AG04449 (cell line): ENCODE data around the gene OGDH.
A peak's percentile ranks its signal among the peaks of the same experiment; 100 is the strongest.

Source experiments
- CTCF ChIA-PET: fragments of 350-600 bp; formaldehyde crosslinking; extraction: SDS; loops from one replicate; lab custom pipeline; 2021; ENCODE audit warnings: antibody characterized with exemption; lab: Yijun Ruan, JAX
- POLR2A ChIA-PET: fragments of 400-600, 350-600 bp; formaldehyde crosslinking; extraction: SDS; loops from one replicate; lab custom pipeline; 2020; ENCODE audit warnings: antibody characterized with exemption, inconsistent platforms; lab: Yijun Ruan, JAX
- DNase-seq: peaks from one replicate; pipeline ENCODE4 v3.0.0-alpha.2; 2010; ENCODE audit warnings: low read depth, low spot score
- H3K4me3 ChIP-seq: 2 replicates; pipeline ENCODE4 v1.5.1; 2011; ENCODE audit warnings: low read depth, mild to moderate bottlenecking, control low read depth, low read length
- TF ChIP-seq, protein P1 (sequence below): IDR thresholded peaks from one replicate; pipeline ENCODE4 v1.5.1; 2011; ENCODE audit warnings: mild to moderate bottlenecking, moderate library complexity, low read length, control low read depth, inconsistent platforms; ENCODE audit not compliant: insufficient read depth; ENCODE audit errors: missing control alignments

The OGDH gene

DNA sequence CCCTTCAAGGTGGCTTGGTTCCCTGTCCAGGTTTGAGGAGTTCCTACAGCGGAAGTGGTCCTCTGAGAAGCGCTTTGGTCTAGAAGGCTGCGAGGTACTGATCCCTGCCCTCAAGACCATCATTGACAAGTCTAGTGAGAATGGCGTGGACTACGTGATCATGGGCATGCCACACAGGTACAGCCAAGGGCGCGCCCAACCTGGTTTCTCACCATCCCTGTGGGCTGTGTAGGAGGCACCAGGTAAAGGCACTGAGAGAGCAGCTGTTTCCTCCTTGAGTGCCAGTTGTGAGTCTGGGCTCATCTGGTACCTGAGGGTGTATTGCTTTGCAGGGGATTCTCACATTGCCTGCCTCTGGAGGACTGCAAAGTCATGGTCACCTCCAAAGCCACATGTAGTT lies 68.0 kb downstream of the OGDH start:
- H3K4me3 ChIP-seq, result no peak overlapping the region
- ChIA-PET CTCF (no interaction called here), POLR2A (interaction anchor here (0.6 kb wide), 1 partner anchor 23 kb away, joined by 3 read pairs; no protein-coding TSS in a partner anchor)
- DNase-seq, result no peak
- TF ChIP-seq, protein P1, sequence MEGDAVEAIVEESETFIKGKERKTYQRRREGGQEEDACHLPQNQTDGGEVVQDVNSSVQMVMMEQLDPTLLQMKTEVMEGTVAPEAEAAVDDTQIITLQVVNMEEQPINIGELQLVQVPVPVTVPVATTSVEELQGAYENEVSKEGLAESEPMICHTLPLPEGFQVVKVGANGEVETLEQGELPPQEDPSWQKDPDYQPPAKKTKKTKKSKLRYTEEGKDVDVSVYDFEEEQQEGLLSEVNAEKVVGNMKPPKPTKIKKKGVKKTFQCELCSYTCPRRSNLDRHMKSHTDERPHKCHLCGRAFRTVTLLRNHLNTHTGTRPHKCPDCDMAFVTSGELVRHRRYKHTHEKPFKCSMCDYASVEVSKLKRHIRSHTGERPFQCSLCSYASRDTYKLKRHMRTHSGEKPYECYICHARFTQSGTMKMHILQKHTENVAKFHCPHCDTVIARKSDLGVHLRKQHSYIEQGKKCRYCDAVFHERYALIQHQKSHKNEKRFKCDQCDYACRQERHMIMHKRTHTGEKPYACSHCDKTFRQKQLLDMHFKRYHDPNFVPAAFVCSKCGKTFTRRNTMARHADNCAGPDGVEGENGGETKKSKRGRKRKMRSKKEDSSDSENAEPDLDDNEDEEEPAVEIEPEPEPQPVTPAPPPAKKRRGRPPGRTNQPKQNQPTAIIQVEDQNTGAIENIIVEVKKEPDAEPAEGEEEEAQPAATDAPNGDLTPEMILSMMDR, result no peak

DNA sequence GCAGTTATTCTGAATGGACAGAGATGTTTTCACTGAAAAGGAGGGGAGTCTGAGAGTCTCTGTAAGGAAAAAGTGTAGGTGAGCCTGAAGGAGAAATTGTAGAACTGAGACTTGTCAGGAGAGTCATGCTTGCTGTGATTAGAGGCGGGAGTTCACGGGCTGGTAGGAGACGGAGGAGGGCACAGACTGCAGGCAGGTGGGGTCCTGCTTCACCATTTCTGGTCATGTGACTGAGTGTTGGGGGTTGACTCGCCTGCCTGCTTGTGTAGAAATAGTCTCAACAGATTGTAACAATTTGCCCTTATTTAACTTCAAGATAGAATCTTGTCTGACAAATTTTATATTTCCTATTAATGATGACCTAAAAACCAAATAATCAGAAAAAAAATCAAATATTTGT lies 70.3 kb downstream of the OGDH start:
- TF ChIP-seq, protein P1, result no peak
- CTCF ChIA-PET, result no interaction called here
- DNase-seq, result no peak
- POLR2A ChIA-PET, result no interaction called here
- H3K4me3 ChIP-seq, result no peak overlapping the region

DNA sequence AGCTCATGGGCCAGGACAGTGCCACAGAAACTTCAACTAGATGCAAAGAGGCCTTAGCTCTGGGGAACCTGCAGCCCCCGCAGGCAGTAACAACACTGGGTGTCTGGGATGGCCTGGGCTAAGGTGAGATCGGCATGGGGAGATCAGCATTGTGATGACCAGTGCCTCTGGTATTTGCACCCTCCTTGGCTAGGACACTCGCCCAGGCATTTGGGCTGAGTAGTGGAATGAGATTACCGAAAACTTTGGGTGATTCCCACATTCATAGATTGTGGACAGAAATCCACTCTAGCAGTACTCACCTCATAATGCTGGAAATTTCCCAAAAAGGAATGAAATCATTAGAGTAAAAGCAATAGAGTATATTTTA lies 71.7 kb downstream of the OGDH start:
- no peak for DNase-seq
- H3K4me3 ChIP-seq, result no peak overlapping the region
- TF ChIP-seq, protein P1, result no peak
- ChIA-PET CTCF (no interaction called here), POLR2A (no interaction called here)

DNA sequence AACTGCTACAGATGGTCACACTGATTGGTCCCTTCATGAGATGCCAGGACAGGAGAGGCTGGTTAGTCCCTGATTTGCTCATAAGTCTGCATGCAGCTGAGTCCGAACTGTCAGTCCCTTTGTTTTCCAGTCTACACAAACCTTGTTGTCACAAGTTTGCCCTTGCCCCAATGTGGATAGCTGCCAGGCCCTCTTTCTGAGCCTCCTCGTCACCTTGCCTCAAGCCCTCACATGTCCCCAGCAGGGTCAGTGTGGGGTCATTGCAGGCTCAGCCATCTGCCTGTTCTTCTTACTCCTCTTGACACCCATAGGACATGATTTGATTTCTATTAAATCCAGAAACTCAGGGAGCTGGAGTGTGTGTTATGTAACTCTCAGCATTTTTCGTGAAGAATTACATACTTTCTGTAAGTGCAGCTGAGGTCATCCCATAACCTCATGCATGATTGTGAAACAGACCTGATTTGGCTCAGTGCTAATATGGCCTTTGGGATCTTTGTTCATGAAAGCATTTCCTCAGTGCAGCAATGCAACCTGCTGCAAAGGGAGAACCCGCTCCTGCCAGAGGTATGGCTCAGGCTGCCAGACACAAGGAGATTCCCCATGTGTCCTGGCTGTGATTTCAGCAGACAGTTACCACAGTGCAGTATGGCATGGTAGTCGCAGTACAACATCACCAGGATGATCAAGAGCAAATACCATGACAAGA lies 72.2 kb downstream of the OGDH start:
- TF ChIP-seq, protein P1, result no peak
- CTCF ChIA-PET, result interaction anchor here (0.9 kb wide), 1 partner anchor 118 kb away, joined by 3 read pairs; no protein-coding TSS in a partner anchor
- DNase-seq, result peak; percentile 61
- POLR2A ChIA-PET, result no interaction called here
- no peak overlapping the region for H3K4me3 ChIP-seq

DNA sequence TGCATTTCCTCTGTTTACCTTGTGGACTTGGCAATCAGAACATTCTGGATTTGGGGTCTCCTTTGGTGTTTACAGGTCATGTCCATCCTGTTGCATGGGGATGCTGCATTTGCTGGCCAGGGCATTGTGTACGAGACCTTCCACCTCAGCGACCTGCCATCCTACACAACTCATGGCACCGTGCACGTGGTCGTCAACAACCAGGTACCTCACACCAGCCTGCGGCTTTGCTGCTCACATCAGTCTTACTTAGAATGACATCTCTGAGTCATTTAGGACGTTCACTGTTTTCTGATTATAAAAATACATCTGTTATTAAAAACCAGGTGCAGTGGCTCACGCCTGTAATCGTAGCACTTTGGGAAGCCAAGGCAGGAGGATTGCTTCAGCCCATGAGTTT lies 75.2 kb downstream of the OGDH start:
- ChIA-PET CTCF (no interaction called here), POLR2A (no interaction called here)
- DNase-seq, result no peak
- TF ChIP-seq, protein P1, result no peak
- H3K4me3 ChIP-seq, result no peak overlapping the region

DNA sequence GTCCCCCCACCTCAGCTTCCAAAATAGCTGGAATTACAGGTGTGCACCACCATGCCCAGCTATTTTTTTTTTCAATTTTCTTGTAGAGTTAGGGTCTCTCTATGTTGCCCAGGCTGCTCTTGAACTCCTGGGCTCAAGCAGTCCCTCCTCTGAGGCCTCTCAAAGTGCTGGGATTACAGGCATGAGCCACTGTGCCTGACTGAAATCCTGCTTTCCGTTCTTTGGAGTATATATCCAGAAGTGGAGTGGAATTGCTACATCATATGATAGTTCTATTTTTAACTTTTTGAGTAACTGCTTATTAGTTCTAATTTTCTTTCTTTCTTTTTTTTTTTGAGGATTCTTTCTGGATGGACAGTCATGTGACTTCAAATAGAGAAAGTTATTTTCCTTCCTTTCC lies 79.3 kb downstream of the OGDH start:
- H3K4me3 ChIP-seq, result no peak overlapping the region
- DNase-seq, result no peak
- ChIA-PET POLR2A (no interaction called here), CTCF (no interaction called here)
- TF ChIP-seq, protein P1, result no peak
